Neural progenitor cell (in vitro differentiated cells): ENCODE measurements around the gene GOLGA6L10. TPM values are rescaled to one million over a fixed set of nuclear protein-coding genes. Genes with fewer than 3 reads are reported as not detected.
"Not testable (repeated sequence)": the region's sequence is repeated elsewhere in the genome, so short reads cannot be mapped to it uniquely, and the experiment has no call there.

Experiments
- DNase-seq: peaks from one replicate; pipeline ENCODE4 v3.0.0-alpha.2; 2016; ENCODE audit warnings: low spot score
- H2AFZ ChIP-seq: fragments of 200-600 bp; sonication (generic); replicated peaks from 2 replicates; pipeline ENCODE4 v1.6.1; 2016; ENCODE audit warnings: antibody characterized with exemption
- H3F3A ChIP-seq: fragments of 200-600 bp; sonication (generic); 2 replicates; pipeline ENCODE4 v1.6.1; 2016; ENCODE audit warnings: antibody characterized with exemption, low read depth
- H3K27ac ChIP-seq: fragments of 200-600 bp; sonication (generic); 2 replicates; pipeline ENCODE4 v1.5.1; 2016; ENCODE audit warnings: mild to moderate bottlenecking
- H3K27me3 ChIP-seq: fragments of 200-600 bp; sonication (generic); 2 replicates; pipeline ENCODE4 v1.6.1; 2016; ENCODE audit warnings: mild to moderate bottlenecking, moderate library complexity
- H3K36me3 ChIP-seq: fragments of 200-600 bp; sonication (generic); 2 replicates; pipeline ENCODE4 v1.5.1; 2016
- H3K4me1 ChIP-seq: fragments of 200-600 bp; sonication (generic); 2 replicates; pipeline ENCODE4 v1.6.1; 2016; ENCODE audit warnings: mixed run types
- H3K4me2 ChIP-seq: fragments of 200-600 bp; sonication (generic); 2 replicates; pipeline ENCODE4 v1.6.1; 2016
- H3K4me3 ChIP-seq: fragments of 200-600 bp; sonication (generic); 2 replicates; pipeline ENCODE4 v1.5.1; 2016
- H3K79me2 ChIP-seq: fragments of 200-600 bp; sonication (generic); 2 replicates; pipeline ENCODE4 v1.6.1; 2016; ENCODE audit warnings: low read depth
- H3K9ac ChIP-seq: fragments of 200-600 bp; sonication (generic); 2 replicates; pipeline ENCODE4 v1.6.1; 2016
- H3K9me3 ChIP-seq: fragments of 200-600 bp; sonication (generic); 2 replicates; pipeline ENCODE4 v1.5.1; 2016; ENCODE audit warnings: low read depth
- H4K20me1 ChIP-seq: fragments of 200-600 bp; sonication (generic); 2 replicates; pipeline ENCODE4 v1.6.1; 2016; ENCODE audit warnings: low read depth
- H3K27ac Mint-ChIP-seq: 3 replicates; pipeline ENCODE4 v1.8.0; 2021; ENCODE audit warnings: mixed read lengths
- H3K27me3 Mint-ChIP-seq: 2 replicates; pipeline ENCODE4 v1.8.0; 2022; ENCODE audit warnings: low read depth, mild to moderate bottlenecking, inconsistent platforms, moderate library complexity, mixed read lengths; ENCODE audit not compliant: insufficient read depth
- H3K36me3 Mint-ChIP-seq: 3 replicates; pipeline ENCODE4 v1.8.0; 2021; ENCODE audit warnings: mixed read lengths
- H3K4me1 Mint-ChIP-seq: 3 replicates; pipeline ENCODE4 v1.8.0; 2021; ENCODE audit warnings: mixed read lengths
- H3K4me3 Mint-ChIP-seq: 3 replicates; pipeline ENCODE4 v1.8.0; 2021; ENCODE audit warnings: mild to moderate bottlenecking, moderate library complexity, mixed read lengths
- H3K9me3 Mint-ChIP-seq: 3 replicates; pipeline ENCODE4 v1.8.0; 2020; ENCODE audit warnings: mixed read lengths
- EZH2 ChIP-seq: fragments of 200-600 bp; sonication (generic); IDR thresholded peaks from 2 replicates; pipeline ENCODE4 v1.6.1; 2017; ENCODE audit warnings: antibody characterized with exemption, mild to moderate bottlenecking, moderate library complexity
- EZH2phosphoT487 ChIP-seq: fragments of 200-600 bp; sonication (generic); IDR thresholded peaks from 2 replicates; pipeline ENCODE4 v1.6.1; 2017; ENCODE audit warnings: antibody characterized with exemption
- total RNA-seq: library from RNA; depleted of rRNA; stranded (reverse); fragments of >200 nt; gene quantifications from 2 replicates; pipeline ENCODE4 v1.2.3, GENCODE V29; 2015; ENCODE audit warnings: low replicate concordance
- TF ChIP-seq, protein P1 (sequence below): fragments of 200-600 bp; sonication (generic); IDR thresholded peaks from 2 replicates; pipeline ENCODE4 v1.5.1; 2017; ENCODE audit warnings: antibody characterized with exemption, mild to moderate bottlenecking

Gene GOLGA6L10, protein sequence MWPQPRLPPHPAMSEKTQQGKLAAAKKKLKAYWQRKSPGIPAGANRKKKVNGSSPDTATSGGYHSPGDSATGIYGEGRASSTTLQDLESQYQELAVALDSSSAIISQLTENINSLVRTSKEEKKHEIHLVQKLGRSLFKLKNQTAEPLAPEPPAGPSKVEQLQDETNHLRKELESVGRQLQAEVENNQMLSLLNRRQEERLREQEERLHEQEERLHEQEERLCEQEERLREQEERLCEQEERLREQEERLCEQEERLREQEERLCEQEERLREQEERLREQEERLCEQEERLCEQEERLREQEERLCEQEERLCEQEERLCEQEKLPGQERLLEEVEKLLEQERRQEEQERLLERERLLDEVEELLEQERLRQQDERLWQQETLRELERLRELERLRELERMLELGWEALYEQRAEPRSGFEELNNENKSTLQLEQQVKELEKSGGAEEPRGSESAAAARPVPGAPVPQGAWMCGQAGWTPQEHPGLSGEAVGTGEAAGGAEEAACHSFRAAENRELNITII
- total RNA-seq, result 1.3 and 2.2 TPM in 2 replicates

- not testable (repeated sequence) for H3K27ac Mint-ChIP-seq, H4K20me1 ChIP-seq, H3K27me3 Mint-ChIP-seq, H3K9me3 Mint-ChIP-seq, H2AFZ ChIP-seq, H3K36me3 Mint-ChIP-seq, H3K27me3 ChIP-seq, H3K9me3 ChIP-seq, H3K27ac ChIP-seq, H3K9ac ChIP-seq, H3K4me1 ChIP-seq, H3K4me3 Mint-ChIP-seq, DNase-seq, H3K4me1 Mint-ChIP-seq, H3K4me3 ChIP-seq, H3F3A ChIP-seq, H3K36me3 ChIP-seq, H3K4me2 ChIP-seq, H3K79me2 ChIP-seq
Observed at GRCh38 chr15:82349375-82349774, at the start of gene GOLGA6L10. TSS of gene GOLGA6L10 (minus strand) at chr15:82349475. CDS start at chr15:82349375, 100 bp downstream.

- Histone ChIP-seq H3K9ac (no peak overlapping the region), H3K4me2 (no peak overlapping the region), H3K79me2 (peaks cover 27% of the 10 kb centered on the region), H3K4me1 (no peaks in the 10 kb centered on the region), H3F3A (no peaks in the 10 kb centered on the region), H3K27ac (no peak overlapping the region), H3K36me3 (no peaks in the 10 kb centered on the region), H4K20me1 (peaks cover 13% of the 10 kb centered on the region), H3K9me3 (no peaks in the 10 kb centered on the region), H3K27me3 (no peaks in the 10 kb centered on the region), H2AFZ (no peak overlapping the region), H3K4me3 (no peak overlapping the region)
- Mint-ChIP-seq H3K4me3 (no peak overlapping the region), H3K4me1 (no peaks in the 10 kb centered on the region), H3K27ac (no peak overlapping the region), H3K9me3 (peaks cover 9% of the 10 kb centered on the region), H3K27me3 (no peaks in the 10 kb centered on the region), H3K36me3 (peaks cover 13% of the 10 kb centered on the region)
- no peak for DNase-seq
- TF ChIP-seq EZH2 (no peak), EZH2phosphoT487 (no peak)
- TF ChIP-seq, protein P1, sequence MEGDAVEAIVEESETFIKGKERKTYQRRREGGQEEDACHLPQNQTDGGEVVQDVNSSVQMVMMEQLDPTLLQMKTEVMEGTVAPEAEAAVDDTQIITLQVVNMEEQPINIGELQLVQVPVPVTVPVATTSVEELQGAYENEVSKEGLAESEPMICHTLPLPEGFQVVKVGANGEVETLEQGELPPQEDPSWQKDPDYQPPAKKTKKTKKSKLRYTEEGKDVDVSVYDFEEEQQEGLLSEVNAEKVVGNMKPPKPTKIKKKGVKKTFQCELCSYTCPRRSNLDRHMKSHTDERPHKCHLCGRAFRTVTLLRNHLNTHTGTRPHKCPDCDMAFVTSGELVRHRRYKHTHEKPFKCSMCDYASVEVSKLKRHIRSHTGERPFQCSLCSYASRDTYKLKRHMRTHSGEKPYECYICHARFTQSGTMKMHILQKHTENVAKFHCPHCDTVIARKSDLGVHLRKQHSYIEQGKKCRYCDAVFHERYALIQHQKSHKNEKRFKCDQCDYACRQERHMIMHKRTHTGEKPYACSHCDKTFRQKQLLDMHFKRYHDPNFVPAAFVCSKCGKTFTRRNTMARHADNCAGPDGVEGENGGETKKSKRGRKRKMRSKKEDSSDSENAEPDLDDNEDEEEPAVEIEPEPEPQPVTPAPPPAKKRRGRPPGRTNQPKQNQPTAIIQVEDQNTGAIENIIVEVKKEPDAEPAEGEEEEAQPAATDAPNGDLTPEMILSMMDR, result no peak
Observed at GRCh38 chr15:82398785-82399184, 49.5 kb upstream of the GOLGA6L10 start.

GRCh38 chr15:82397817-82398216 is 48.5 kb upstream of the GOLGA6L10 start:
- no peak for TF ChIP-seq EZH2phosphoT487
- TF ChIP-seq, protein P1, result no peak
- no peak for TF ChIP-seq EZH2
- Histone ChIP-seq H3K4me3 (no peak overlapping the region), H3K36me3 (no peaks in the 10 kb centered on the region), H3K9ac (no peak overlapping the region), H2AFZ (no peak overlapping the region), H3K4me1 (no peaks in the 10 kb centered on the region), H3F3A (no peaks in the 10 kb centered on the region), H3K27ac (no peak overlapping the region), H3K79me2 (peaks cover 30% of the 10 kb centered on the region), H3K27me3 (no peaks in the 10 kb centered on the region), H3K4me2 (no peak overlapping the region), H4K20me1 (peaks cover 10% of the 10 kb centered on the region), H3K9me3 (no peaks in the 10 kb centered on the region)
- H3K36me3 Mint-ChIP-seq, result peaks cover 16% of the 10 kb centered on the region
- peaks cover 9% of the 10 kb centered on the region for H3K9me3 Mint-ChIP-seq
- H3K27ac Mint-ChIP-seq, result no peak overlapping the region
- no peaks in the 10 kb centered on the region for H3K4me1 Mint-ChIP-seq
- H3K27me3 Mint-ChIP-seq, result no peaks in the 10 kb centered on the region
- H3K4me3 Mint-ChIP-seq, result no peak overlapping the region
- no peak for DNase-seq

DNA sequence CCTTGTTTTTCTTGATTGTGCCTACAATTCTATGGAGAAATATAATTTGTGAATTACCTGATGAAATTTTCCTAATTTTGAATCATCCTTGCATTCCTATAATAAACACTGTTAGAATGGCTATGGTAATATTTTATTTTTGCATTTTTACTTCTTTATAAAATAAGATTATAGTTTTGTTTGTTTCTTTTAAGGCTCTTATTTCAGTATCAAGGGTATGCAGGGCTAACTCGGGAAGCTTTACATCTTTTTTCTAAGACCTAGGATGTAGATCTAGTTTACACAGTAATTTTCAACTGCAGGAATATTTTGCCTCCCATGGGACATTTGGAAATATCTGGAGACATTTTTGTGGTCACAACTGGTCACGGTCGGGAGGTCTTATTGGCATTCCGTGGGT is 46.5 kb upstream of the GOLGA6L10 start:
- H3K36me3 ChIP-seq, H3K4me3 ChIP-seq, H2AFZ ChIP-seq, H3F3A ChIP-seq, H3K4me1 ChIP-seq, H3K27me3 Mint-ChIP-seq, DNase-seq, H3K27me3 ChIP-seq, H3K9me3 Mint-ChIP-seq, H3K27ac Mint-ChIP-seq, H3K4me3 Mint-ChIP-seq, H3K4me1 Mint-ChIP-seq, H3K9ac ChIP-seq, H3K9me3 ChIP-seq, H3K4me2 ChIP-seq, H3K27ac ChIP-seq: not testable (repeated sequence)
- peaks cover 19% of the 10 kb centered on the region for H3K36me3 Mint-ChIP-seq
- Histone ChIP-seq H3K79me2 (peaks cover 46% of the 10 kb centered on the region), H4K20me1 (peaks cover 25% of the 10 kb centered on the region)
